SU-DHL-6 (cell line): Measurements from ENCODE around the gene ADGRG1.

ENCODE experiments used
- CTCF ChIP-seq: fragments of 200-600 bp; sonication (generic); IDR thresholded peaks from one replicate; pipeline ENCODE4 v1.5.1; 2017; ENCODE audit warnings: antibody characterized with exemption, mild to moderate bottlenecking, low read length, moderate library complexity; ENCODE audit not compliant: insufficient read depth, poor library complexity, severe bottlenecking
- EZH2phosphoT487 ChIP-seq: fragments of 200-600 bp; sonication (generic), shearing (Covaris generic); conservative IDR thresholded peaks from 2 replicates; pipeline ENCODE4 v1.6.1; 2018; ENCODE audit warnings: mild to moderate bottlenecking, antibody characterized with exemption, low read length, moderate library complexity, mixed read lengths

- TF ChIP-seq CTCF (no peak), EZH2phosphoT487 (no peak)
These were observed 59.0 kb downstream of the ADGRG1 start for GRCh38 chr16:57687363-57687929.
